IMR-90 (cell line): ENCODE data around the gene SLC30A1. TPM values are rescaled to one million over a fixed set of nuclear protein-coding genes. Genes with fewer than 3 reads are reported as not detected.

Experiments used
- ATAC-seq: fragments of 200-7000 bp; cut with Tn5 transposase; 2 replicates; pipeline ENCODE4 v1.9.1; 2020; ENCODE audit warnings: low read depth, mild to moderate bottlenecking, moderate library complexity
- BruUV-seq: library from RNA; stranded (reverse); fragments of 400-500 nt; replicated peaks from 2 replicates; lab custom pipeline; 2021; lab: Mats Ljungman, UMichigan
- CTCF ChIA-PET: fragments of 300-600 bp; formaldehyde crosslinking; extraction: SDS; loops from one replicate; lab custom pipeline; 2021; ENCODE audit warnings: antibody characterized with exemption; lab: Yijun Ruan, JAX
- POLR2A ChIA-PET: fragments of 300-600 bp; sonication (Branson Sonifier 250); formaldehyde crosslinking; loops from one replicate; lab custom pipeline; 2022; ENCODE audit warnings: antibody characterized with exemption; ENCODE audit not compliant: unreplicated experiment; lab: Charles Lee
- DNase-seq: peaks from one replicate; pipeline ENCODE4 v3.0.0; 2013
- H2AFZ ChIP-seq: replicated peaks from 2 replicates; pipeline ENCODE3; 2013; ENCODE audit warnings: low read length, mild to moderate bottlenecking; ENCODE audit not compliant: poor library complexity
- H2AK5ac ChIP-seq: 2 replicates; pipeline ENCODE4 v1.6.1; 2013; ENCODE audit warnings: low read depth, low read length, inconsistent platforms
- H2AK9ac ChIP-seq: replicated peaks from 2 replicates; pipeline ENCODE3; 2013; ENCODE audit warnings: mild to moderate bottlenecking, low read depth, low read length, moderate library complexity; ENCODE audit not compliant: poor library complexity
- H2BK120ac ChIP-seq: 2 replicates; pipeline ENCODE4 v1.6.1; 2013; ENCODE audit warnings: low read depth, low read length, inconsistent platforms
- H2BK15ac ChIP-seq: 3 replicates; pipeline ENCODE4 v1.6.1; 2013; ENCODE audit warnings: low read depth, low read length, inconsistent platforms
- H2BK20ac ChIP-seq: 2 replicates; pipeline ENCODE4 v1.6.1; 2013; ENCODE audit warnings: low read depth, mild to moderate bottlenecking, inconsistent platforms, low read length, moderate library complexity
- H2BK5ac ChIP-seq: 2 replicates; pipeline ENCODE4 v1.6.1; 2013; ENCODE audit warnings: mild to moderate bottlenecking, low read depth, low read length, inconsistent platforms; ENCODE audit not compliant: poor library complexity, severe bottlenecking
- H3K14ac ChIP-seq: replicated peaks from 2 replicates; pipeline ENCODE4 v1.6.1; 2013; ENCODE audit warnings: low read depth, low read length, inconsistent platforms
- H3K18ac ChIP-seq: 2 replicates; pipeline ENCODE4 v1.6.1; 2013; ENCODE audit warnings: low read depth, low read length, control low read depth
- H3K23ac ChIP-seq: 2 replicates; pipeline ENCODE4 v1.6.1; 2013; ENCODE audit warnings: low read depth, low read length, inconsistent platforms
- H3K27ac ChIP-seq: 2 replicates; pipeline ENCODE4 v1.5.1; 2013; ENCODE audit warnings: mild to moderate bottlenecking, control low read depth, low read length; ENCODE audit not compliant: insufficient read depth
- H3K27me3 ChIP-seq: 2 replicates; pipeline ENCODE4 v1.6.1; 2013; ENCODE audit warnings: low read length; ENCODE audit not compliant: control insufficient read depth, insufficient read depth
- H3K36me3 ChIP-seq: 2 replicates; pipeline ENCODE4 v1.6.1; 2013; ENCODE audit warnings: low read length, mixed read lengths; ENCODE audit not compliant: control insufficient read depth, insufficient read depth
- H3K4ac ChIP-seq: 2 replicates; pipeline ENCODE4 v1.6.1; 2013; ENCODE audit warnings: low read depth, low read length, inconsistent platforms
- H3K4me1 ChIP-seq: 2 replicates; pipeline ENCODE4 v1.6.1; 2013; ENCODE audit warnings: low read length, mixed read lengths; ENCODE audit not compliant: control insufficient read depth, insufficient read depth
- H3K4me2 ChIP-seq: 2 replicates; pipeline ENCODE4 v1.6.1; 2013; ENCODE audit warnings: low read depth, mild to moderate bottlenecking, control low read depth, low read length, moderate library complexity
- H3K4me3 ChIP-seq: 2 replicates; pipeline ENCODE4 v1.5.1; 2013; ENCODE audit warnings: low read depth, mild to moderate bottlenecking, control low read depth, low read length, moderate library complexity; ENCODE audit not compliant: insufficient read depth
- H3K56ac ChIP-seq: 2 replicates; pipeline ENCODE4 v1.6.1; 2013; ENCODE audit warnings: low read length, inconsistent platforms; ENCODE audit not compliant: insufficient read depth; ENCODE audit errors: extremely low read depth
- H3K79me1 ChIP-seq, 2 experiments: 2 replicates each; pipeline ENCODE4 v1.6.1; 2013; ENCODE audit warnings: low read length in 2 of 2, inconsistent platforms in 1 of 2, low read depth in 1 of 2
- H3K9ac ChIP-seq: 2 replicates; pipeline ENCODE4 v1.6.1; 2013; ENCODE audit warnings: low read depth, low read length, control low read depth
- H3K9me1 ChIP-seq: 2 replicates; pipeline ENCODE4 v1.6.1; 2013; ENCODE audit warnings: low read length, inconsistent platforms; ENCODE audit not compliant: insufficient read depth
- H3K9me3 ChIP-seq: 2 replicates; pipeline ENCODE4 v1.6.1; 2013; ENCODE audit warnings: low read length; ENCODE audit not compliant: control insufficient read depth, insufficient read depth
- H4K20me1 ChIP-seq: 2 replicates; pipeline ENCODE4 v1.6.1; 2013; ENCODE audit warnings: low read length, inconsistent platforms; ENCODE audit not compliant: insufficient read depth
- H4K5ac ChIP-seq: 2 replicates; pipeline ENCODE4 v1.6.1; 2013; ENCODE audit warnings: mild to moderate bottlenecking, low read depth, low read length, control low read depth
- H4K8ac ChIP-seq, 2 experiments: 2 replicates each; pipeline ENCODE4 v1.6.1; 2013; ENCODE audit warnings: low read depth in 2 of 2, low read length in 2 of 2, control low read depth in 1 of 2, inconsistent platforms in 1 of 2
- H4K91ac ChIP-seq: 2 replicates; pipeline ENCODE4 v1.6.1; 2013; ENCODE audit warnings: low read depth, low read length, inconsistent platforms; ENCODE audit not compliant: insufficient read depth
- BHLHE40 ChIP-seq: fragments of 150-350 bp; IDR thresholded peaks from 2 replicates; pipeline ENCODE4 v1.6.1; 2016; ENCODE audit warnings: mild to moderate bottlenecking, low read depth, low read length
- CEBPB ChIP-seq: IDR thresholded peaks from 2 replicates; pipeline ENCODE4 v1.6.1; 2012; ENCODE audit warnings: low read depth, low read length, improper control_type of control experiment
- CHD1 ChIP-seq: IDR thresholded peaks from 2 replicates; pipeline ENCODE4 v1.6.1; 2012; ENCODE audit warnings: low read depth, low read length, improper control_type of control experiment
- FOS ChIP-seq: fragments of 150-350 bp; IDR thresholded peaks from 2 replicates; pipeline ENCODE4 v1.6.1; 2016; ENCODE audit warnings: low read depth, low read length
- MAFK ChIP-seq: IDR thresholded peaks from 2 replicates; pipeline ENCODE4 v1.6.1; 2012; ENCODE audit warnings: low read depth, low read length, improper control_type of control experiment
- MAZ ChIP-seq: IDR thresholded peaks from 2 replicates; pipeline ENCODE4 v1.6.1; 2012; ENCODE audit warnings: low read depth, mild to moderate bottlenecking, low read length, improper control_type of control experiment, moderate library complexity, borderline replicate concordance
- MXI1 ChIP-seq: IDR thresholded peaks from 2 replicates; pipeline ENCODE4 v1.6.1; 2012; ENCODE audit warnings: low read depth, mild to moderate bottlenecking, low read length, moderate library complexity, borderline replicate concordance
- NFE2L2 ChIP-seq: fragments of 150-350 bp; IDR thresholded peaks from 2 replicates; pipeline ENCODE4 v1.6.1; 2016; ENCODE audit warnings: low read depth, mild to moderate bottlenecking, low read length
- POLR2A ChIP-seq: IDR thresholded peaks from 2 replicates; pipeline ENCODE4 v1.6.1; 2012; ENCODE audit warnings: mild to moderate bottlenecking, low read depth, low read length
- RAD21 ChIP-seq: IDR thresholded peaks from 2 replicates; pipeline ENCODE4 v1.6.1; 2012; ENCODE audit warnings: low read length, improper control_type of control experiment
- RCOR1 ChIP-seq: IDR thresholded peaks from 2 replicates; pipeline ENCODE4 v1.6.1; 2012; ENCODE audit warnings: mild to moderate bottlenecking, low read length, improper control_type of control experiment; ENCODE audit not compliant: insufficient replicate concordance
- RFX5 ChIP-seq: IDR thresholded peaks from 2 replicates; pipeline ENCODE4 v1.8.0; 2012; ENCODE audit warnings: low read depth, mild to moderate bottlenecking, low read length, moderate library complexity
- SMC3 ChIP-seq: fragments of 150-350 bp; IDR thresholded peaks from 2 replicates; pipeline ENCODE4 v1.6.1; 2016; ENCODE audit warnings: low read depth, mild to moderate bottlenecking, antibody characterized with exemption, low read length, moderate library complexity
- USF2 ChIP-seq: fragments of 150-350 bp; IDR thresholded peaks from 2 replicates; pipeline ENCODE4 v1.6.1; 2017; ENCODE audit warnings: mild to moderate bottlenecking, antibody characterized with exemption, low read length, low read depth
- dilution Hi-C: fragments of 300-500 bp; cut with HindIII; formaldehyde crosslinking; loops from one replicate; pipeline ENCODE4 v1.14.3; 2018; ENCODE audit warnings: low sequenced_read_pairs; ENCODE audit not compliant: unreplicated experiment
- in situ Hi-C: fragments of 300-500 bp; cut with MboI; formaldehyde crosslinking; loops from 3 replicates; pipeline ENCODE4 v1.14.3; 2019; ENCODE audit warnings: low sequenced_read_pairs, inconsistent platforms, mixed read lengths
- intact Hi-C: fragments of 100-400 bp; cut with micrococcal nuclease; formaldehyde crosslinking; loops from 2 replicates; pipeline ENCODE4 v1.10.0; 2022
- polyA plus RNA-seq, 3 experiments: library from polyadenylated mRNA; depleted of rRNA; stranded (reverse); fragments of >200 nt; gene quantifications; 2 replicates each; pipeline ENCODE4 v1.2.3, GENCODE V29; 2012; ENCODE audit warnings: low replicate concordance in 1 of 3
- total RNA-seq: library from RNA; depleted of rRNA; stranded (reverse); fragments of >200 nt; gene quantifications from 2 replicates; pipeline ENCODE4 v1.2.3, GENCODE V29; 2012

Gene SLC30A1
- total and polyA plus RNA-seq, 2 of the 4 experiments (the other 2 are of a cell fraction) = 5.4 to 8.4 TPM

- H3K4ac ChIP-seq = no peak overlapping the region
- intact Hi-C loops = no loop called here
Measured at GRCh38 chr1:211599250-211599649, 20.3 kb upstream of the SLC30A1 start.

More at GRCh38 chr1:211599250-211599649, 20.3 kb upstream of the SLC30A1 start:
- BruUV-seq = no TSS peak
- H3K9me1 ChIP-seq = no peaks in the 10 kb centered on the region; the same call in 1 of the 2 replicates
- 0 out of 2 replicates have a peak overlapping the region, but pooled peaks have one; percentile 20 for H2BK20ac ChIP-seq
- H3K4me3 ChIP-seq = no peak overlapping the region
- in situ Hi-C loops = no loop called here
- H4K8ac ChIP-seq = no peak overlapping the region
- no peak overlapping the region for H3K14ac ChIP-seq
- TF ChIP-seq SMC3 = no peak
- no peak for TF ChIP-seq CEBPB
- no peak for TF ChIP-seq NFE2L2
- TF ChIP-seq USF2 = no peak
- no peak for TF ChIP-seq BHLHE40
- TF ChIP-seq RFX5 = no peak
- TF ChIP-seq CHD1 = no peak
- no peak for TF ChIP-seq RAD21
- TF ChIP-seq RCOR1 = no peak
- no peak for TF ChIP-seq POLR2A
- no peak for TF ChIP-seq MXI1
- no peak for TF ChIP-seq MAZ
- TF ChIP-seq FOS = no peak
- TF ChIP-seq MAFK = no peak
- H4K20me1 ChIP-seq = no peaks in the 10 kb centered on the region
- H3K4me2 ChIP-seq = no peak overlapping the region
- no peak overlapping the region for H2AK5ac ChIP-seq
- H2BK120ac ChIP-seq = no peak overlapping the region
- H3K36me3 ChIP-seq = no peaks in the 10 kb centered on the region
- DNase-seq (no peak), ATAC-seq (no peak)
- no peak overlapping the region for H2AFZ ChIP-seq
- H4K91ac ChIP-seq = no peak overlapping the region
- dilution Hi-C loops = no loop called here
- no peak overlapping the region for H3K9ac ChIP-seq
- POLR2A ChIA-PET = no interaction called here
- H3K27ac ChIP-seq = no peak overlapping the region
- no peak overlapping the region for H3K56ac ChIP-seq
- no peak overlapping the region for H2BK5ac ChIP-seq
- H3K18ac ChIP-seq = no peak overlapping the region
- CTCF ChIA-PET = no interaction called here
- H3K9me3 ChIP-seq = no peaks in the 10 kb centered on the region
- no peak overlapping the region for H2BK15ac ChIP-seq
- no peak overlapping the region for H3K23ac ChIP-seq
- no peak overlapping the region for H4K5ac ChIP-seq
- H3K79me1 ChIP-seq = no peaks in the 10 kb centered on the region
- H3K4me1 ChIP-seq = peaks cover 9% of the 10 kb centered on the region
- H3K27me3 ChIP-seq = peaks cover 3% of the 10 kb centered on the region; the same call in 1 of the 2 replicates
- H2AK9ac ChIP-seq = no peak overlapping the region
